Stimulated activated CD4-positive, alpha-beta T cell treated with anti-CD3 and anti-CD28 coated beads, Interleukin-15, amount 100 ng/mL, for 48 hours (primary cell): Measurements from ENCODE around the gene LRRC31.

Experiments used
- DNase-seq, 2 donors: peaks; one replicate each; pipeline ENCODE4 v3.0.0-alpha.2; 2020; ENCODE audit warnings: low read depth in 2 of 2

Gene LRRC31

GRCh38 chr3:169863458-169863899, 6.3 kb downstream of the LRRC31 start:
- peak; percentile 25 to 56 for DNase-seq

DNA sequence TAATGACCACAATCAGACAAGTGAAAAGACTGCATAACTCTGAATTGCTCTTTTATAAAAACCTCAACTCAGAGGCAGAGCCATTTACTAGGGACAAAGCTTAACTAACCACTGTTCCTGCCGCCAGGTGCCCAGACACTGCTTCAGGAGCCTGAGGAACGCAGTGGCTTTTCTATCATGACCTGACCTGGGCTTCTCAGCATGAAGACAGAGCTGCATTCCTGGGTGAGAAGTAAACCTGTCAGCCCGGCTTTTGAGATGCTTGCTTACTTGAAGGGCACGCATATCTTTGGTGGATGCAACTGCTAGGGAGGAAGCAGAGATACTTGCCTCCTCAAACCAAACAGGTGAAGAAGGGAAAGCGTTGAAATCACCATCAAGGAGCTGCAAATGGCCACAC, 7.9 kb downstream of the LRRC31 start:
- no peak for DNase-seq

DNA sequence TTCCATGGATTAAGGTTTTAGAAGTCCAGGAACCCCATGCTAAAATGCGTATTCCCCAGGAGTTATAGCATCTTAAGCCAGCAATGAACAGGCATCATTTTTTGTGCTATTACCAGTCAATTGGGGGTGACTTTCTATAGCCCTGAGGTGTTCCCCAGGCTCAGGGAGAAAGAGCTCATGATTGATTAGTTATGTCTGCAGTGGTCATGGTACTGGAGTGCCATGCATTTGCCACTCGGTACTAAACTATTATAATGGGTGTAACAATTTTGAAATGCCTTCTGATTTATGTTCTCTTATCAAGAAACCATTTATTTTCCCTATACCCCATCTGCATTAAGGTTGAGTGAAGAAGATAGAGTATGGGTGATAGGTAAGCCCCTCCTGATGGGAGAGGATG, 11.9 kb downstream of the LRRC31 start:
- DNase-seq = no peak

DNA sequence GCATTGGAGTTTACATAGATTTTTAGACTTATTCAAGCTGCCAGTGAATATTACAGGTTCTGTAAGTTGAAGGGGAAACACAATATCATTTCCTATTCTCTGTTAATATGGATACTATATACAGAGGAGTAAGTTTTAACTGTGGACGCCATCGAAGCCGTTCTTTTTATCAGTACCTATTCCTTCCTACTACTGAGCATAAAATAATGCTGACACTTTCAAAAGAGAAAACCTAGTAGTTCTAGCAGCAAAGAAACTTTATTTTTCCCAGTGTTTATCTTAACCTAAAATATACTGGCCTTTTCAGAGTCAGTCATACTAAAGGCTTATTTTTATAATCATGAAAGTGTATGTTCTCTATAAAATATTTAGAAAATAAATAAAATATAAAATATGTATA, 14.2 kb downstream of the LRRC31 start:
- no peak for DNase-seq

DNA sequence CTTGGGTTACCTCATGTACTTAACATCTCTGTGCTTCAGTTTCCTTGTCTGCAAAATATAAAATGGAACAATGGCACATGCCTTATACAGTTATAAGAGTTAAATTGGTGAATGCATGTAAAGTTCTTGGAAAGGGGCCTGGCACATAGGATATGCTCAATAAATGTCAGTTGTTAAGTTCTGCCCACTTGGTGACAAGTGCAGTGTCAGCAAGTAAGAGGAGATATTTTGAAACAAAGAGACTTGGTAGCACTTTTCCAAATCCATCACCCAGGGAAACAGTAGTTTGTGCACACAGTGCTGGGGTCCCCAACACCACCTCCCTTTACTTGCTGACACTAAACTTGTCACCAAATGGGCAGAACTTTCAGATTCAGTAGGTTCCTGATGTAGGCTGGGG, 19.1 kb downstream of the LRRC31 start:
- no peak for DNase-seq

DNA sequence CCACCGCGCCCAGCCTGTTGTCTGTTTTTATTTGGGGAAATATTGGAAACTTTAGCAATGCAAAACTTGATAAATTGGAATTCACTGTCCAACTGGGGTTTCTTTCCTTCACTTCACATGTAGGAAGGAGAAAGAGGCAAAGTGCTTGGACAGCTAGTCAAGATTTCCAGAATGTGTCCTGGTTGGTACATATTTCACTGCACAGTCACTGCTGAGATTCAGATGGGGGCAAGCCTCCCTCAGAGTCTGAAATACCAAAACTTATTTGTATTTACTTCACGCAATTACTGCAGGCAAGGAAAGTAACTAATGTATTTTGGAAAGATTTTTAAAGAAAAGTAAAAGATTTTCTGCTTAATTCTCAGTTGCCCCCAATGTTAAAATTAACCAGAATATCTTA, 21.0 kb downstream of the LRRC31 start:
- no peak for DNase-seq

DNA sequence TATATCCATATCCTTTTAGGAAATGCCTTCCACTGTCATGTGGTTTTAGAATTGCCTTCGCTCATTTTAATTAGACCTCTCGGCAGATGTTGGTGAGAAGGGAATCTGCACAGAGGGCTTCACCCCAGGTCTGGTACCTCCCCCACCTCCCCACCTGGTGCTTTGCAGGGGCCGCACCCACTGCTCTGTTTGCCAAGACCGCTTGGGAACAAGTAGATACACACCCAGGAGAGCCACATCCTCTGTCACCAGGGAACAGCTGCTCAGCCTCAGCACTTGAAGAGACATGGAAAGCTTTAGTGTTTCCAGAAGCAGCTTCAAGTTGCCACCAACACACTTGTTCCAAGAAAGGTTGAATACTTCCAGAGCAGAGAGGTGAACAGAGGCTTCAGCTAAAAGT, 21.8 kb downstream of the LRRC31 start:
- DNase-seq = no peak

DNA sequence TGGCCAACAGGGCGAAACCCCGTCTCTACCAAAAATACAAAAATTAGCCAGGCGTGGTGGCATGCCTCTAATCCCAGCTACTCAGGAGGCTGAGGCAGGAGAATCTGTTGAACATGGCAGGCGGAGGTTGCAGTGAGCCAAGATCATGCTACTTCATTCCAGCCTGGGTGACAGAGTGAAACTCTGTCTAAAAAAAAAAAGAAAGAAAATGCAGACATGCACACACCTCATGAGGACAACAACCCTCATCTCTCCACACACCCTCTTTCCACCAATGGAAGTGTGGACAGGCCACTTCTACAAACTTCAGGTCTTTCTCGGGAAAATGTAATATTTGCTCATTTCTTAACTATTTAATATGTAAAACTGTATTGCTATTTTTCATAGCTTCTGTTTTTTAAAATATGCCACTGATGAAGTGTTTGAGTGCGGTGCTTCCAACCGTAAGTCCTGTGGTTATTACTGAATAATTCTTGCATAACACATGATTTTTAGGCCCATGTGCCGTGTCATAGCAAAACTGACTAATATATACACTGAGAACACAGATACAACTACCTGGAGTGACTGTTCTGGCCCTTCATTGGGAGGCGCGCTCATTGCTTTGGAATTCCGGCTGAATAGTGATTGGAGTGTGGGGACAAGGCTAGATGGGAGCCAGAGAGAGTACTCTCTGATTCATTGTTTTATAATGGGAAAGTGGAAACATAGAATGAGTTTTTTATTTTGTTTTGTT, 23.1 kb downstream of the LRRC31 start:
- no peak for DNase-seq

- no peak for DNase-seq
These were observed 26.8 kb downstream of the LRRC31 start for GRCh38 chr3:169842960-169843359.

DNA sequence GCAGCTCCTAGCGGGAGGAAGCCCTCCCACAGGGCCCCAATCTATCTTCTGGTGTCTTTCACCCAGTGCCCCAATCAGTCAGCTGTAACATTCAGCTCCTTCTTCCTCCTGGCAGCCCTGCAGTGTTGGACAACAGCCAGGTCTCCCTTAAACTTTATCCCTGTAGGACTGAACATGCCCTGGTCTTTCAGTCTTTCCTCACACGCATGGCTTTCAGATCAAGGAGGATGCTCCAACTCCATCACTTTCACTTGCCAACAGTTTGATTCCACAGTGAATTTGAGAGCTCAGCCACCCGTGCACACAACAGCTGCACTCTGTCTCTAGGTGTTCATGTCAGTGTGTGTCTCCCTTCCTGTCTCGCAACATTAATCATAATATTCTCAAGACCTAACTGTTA, 28.6 kb downstream of the LRRC31 start:
- no peak for DNase-seq

GRCh38 chr3:169838511-169839030, 31.2 kb downstream of the LRRC31 start:
- DNase-seq = no peak

DNA sequence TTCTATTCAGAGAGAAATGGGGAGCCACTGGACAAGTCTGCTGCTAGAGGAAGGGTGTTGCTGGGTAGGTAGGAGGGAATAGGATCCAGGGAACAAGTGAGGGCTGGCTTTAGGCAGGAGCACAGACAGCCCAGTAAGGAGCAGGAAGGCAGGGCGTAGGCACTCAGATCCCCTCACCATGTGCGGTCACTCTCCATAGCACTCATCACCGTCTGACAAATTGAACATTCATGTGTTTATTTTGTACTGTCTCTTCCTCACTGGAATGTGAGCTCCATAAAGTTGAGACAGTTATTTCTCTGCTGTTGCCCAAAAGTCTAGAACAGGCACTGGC, 32.8 kb downstream of the LRRC31 start:
- DNase-seq = no peak

DNA sequence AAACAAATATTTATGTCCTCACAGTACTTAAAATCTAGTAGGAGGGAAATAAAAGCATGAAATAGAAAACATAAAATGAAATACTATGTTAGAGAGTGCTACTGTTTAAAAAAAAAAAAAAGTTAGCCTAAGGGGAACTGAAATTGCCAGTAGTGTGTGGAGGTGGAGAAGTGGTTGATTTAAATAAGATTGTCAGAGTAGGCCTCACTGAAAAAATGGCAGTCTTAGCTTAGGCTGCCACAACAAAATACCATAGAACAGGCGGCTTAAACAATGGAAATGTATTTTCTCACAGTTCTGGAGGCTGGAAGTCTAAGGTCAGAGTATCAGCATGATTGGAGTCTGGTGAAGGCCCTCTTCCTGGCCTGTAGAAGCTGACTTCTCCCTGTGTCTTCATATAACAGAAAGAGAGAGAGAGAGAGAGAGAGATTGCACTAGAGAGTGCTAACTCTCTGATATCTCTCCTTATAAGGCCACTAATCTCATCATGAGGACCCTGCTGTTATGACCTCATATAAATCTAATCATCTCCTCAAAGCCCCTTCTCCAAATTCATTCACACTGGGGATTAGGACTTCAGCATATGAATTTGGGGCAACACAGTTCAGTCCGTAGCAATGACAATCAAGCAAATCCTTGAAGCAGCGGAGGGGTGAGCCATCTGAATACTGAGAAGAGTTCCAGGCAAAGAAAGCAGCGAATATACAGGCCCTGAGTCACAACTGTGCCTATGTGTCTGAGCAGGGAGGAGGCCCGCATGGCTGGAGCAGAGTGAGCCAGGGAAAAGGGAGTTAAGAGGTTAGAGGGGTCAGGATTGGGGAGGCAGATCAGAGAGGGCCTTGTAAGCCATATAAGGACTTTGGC, 33.4 kb downstream of the LRRC31 start:
- no peak for DNase-seq

DNA sequence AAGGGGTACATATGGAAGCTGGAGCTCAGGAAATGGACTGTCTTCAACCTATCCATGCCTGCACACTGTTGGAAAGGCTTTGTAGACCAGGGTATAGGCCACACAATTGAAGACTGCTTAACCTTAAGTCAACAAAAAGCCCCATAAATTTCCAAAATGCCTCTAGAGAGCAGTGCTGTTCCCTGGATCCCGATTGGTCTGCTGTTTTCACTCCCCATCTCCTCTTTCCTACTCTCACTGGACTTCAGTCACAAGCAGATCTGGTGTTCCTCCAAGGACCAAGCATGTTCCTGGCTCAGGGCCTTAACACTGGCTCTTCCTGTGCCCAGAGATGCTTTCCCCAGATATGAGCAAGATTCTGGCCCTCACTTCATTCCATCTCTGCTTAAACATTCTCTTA, 34.2 kb downstream of the LRRC31 start:
- no peak for DNase-seq

GRCh38 chr3:169827712-169828111, 42.0 kb downstream of the LRRC31 start:
- DNase-seq = no peak

DNA sequence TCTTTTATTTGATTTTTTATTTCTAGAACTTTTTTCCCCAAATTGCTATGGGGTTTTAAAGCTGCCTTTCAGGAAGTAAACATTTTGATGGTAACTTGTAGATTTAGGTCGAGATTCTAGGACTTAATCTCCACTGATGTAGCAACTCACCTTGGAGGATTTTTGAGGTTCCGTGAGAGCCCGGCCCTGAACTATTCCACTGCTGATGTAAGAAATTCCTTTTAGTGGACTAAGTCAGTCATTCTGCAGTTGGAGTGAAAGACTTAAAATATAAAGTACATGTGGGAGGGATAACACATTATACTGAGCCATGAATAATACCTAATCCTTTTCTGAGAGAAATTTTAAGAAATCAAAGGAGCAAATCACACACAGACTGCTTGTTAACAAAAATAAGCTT, 44.4 kb downstream of the LRRC31 start:
- DNase-seq = no peak

DNA sequence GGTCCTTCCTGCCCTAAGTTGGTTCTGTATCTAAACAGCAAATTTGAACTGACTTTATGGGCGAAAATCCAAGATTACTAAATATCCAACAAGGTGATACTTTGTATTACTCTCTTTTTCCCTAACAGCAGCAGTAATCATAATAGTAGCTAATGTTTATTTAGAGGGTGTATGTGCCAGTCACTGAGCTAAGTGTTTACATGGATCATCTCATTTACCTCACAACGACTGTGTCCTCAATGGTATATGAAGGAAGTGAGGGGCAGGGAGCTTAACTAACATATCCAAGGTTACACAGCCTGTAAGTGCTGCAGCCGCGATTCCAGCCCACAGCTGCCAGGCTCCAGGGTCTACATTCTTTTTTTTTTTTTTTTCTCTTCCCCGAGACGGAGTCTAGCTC, 46.8 kb downstream of the LRRC31 start:
- DNase-seq = no peak

DNA sequence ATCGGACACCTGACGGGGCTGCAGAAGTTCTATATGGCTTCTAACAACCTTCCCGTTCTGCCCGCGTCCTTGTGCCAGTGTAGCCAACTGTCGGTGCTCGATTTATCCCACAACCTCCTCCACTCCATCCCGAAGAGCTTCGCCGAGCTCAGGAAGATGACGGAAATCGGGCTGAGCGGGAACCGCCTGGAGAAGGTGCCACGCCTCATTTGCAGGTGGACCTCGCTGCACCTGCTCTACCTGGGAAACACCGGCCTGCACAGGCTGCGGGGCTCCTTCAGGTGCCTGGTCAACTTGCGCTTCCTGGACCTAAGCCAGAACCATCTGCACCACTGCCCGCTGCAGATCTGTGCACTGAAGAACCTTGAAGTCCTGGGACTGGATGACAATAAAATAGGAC, 47.2 kb downstream of the LRRC31 start:
- no peak for DNase-seq

- no peak for DNase-seq
These were observed 47.6 kb downstream of the LRRC31 start for GRCh38 chr3:169822091-169822490.

GRCh38 chr3:169818316-169818715, 51.4 kb downstream of the LRRC31 start:
- DNase-seq = no peak

GRCh38 chr3:169815590-169816150, 54.1 kb downstream of the LRRC31 start:
- DNase-seq = no peak

DNA sequence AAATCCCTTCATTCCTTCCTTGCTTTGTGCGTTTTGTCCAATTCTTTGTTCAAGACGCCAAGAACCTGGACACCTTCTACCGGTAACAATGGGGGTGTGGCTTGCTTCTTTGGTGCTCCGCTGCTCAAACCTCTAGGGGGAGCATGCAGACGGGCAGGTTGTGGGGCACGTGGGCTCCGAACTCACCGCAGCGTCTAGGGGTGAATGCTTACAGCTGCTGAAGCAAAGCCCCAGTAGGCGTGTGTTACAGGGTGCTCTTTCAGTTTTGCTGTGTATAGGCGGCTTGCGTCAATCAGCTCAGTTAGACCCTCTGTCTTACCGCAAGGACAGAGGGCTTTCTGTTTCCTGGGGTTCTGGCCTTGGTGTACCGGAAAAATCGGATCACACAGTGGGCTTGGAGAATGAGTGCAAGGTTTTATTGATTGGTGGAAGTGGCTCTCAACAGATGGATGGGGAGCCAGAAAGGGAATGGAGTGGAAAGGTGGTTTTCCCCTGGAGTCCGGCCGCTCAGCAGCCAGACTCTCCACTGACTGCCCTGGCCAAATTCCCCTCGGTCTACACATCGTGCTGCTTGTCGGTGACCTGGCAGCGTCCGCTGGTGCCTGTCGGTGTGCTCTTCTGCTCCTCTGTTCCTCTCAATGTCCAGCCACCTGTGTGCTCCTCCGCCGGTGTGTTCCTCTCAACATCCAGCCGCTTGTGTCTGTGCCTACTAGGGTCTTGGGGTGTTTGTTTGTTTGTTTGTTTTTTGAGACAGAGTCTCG, 55.8 kb downstream of the LRRC31 start:
- DNase-seq = peak; percentile 74 to 75
